Breast epithelium (tissue), 3 donors: ENCODE data around the gene FRRS1.

Source experiments
- CTCF ChIP-seq, 3 donors: fragments of 450-650 bp; IDR thresholded peaks; one replicate each; pipeline ENCODE4 v1.5.1; 2016 to 2017; ENCODE audit warnings: antibody characterized with exemption in 3 of 3, mild to moderate bottlenecking in 3 of 3, moderate library complexity in 3 of 3
- POLR2A ChIP-seq: fragments of 450-650 bp; IDR thresholded peaks from one replicate; pipeline ENCODE4 v1.6.1; 2016; ENCODE audit warnings: antibody characterized with exemption, mild to moderate bottlenecking, moderate library complexity
- POLR2AphosphoS5 ChIP-seq, 3 donors: sonication (generic); formaldehyde crosslinking; IDR thresholded peaks; one replicate each; pipeline ENCODE4 v1.6.1; 2017; ENCODE audit warnings: antibody characterized with exemption in 3 of 3

GRCh38 chr1:99702221-99702620, 64.2 kb downstream of the FRRS1 start:
- TF ChIP-seq CTCF (IDR thresholded peaks at IDR 0.05) (no peak), POLR2AphosphoS5 (IDR thresholded peaks at IDR 0.05) (no peak), POLR2A (no peak)
